Measurements from ENCODE around the gene C6orf52. TPM values are rescaled to one million over a fixed set of nuclear protein-coding genes. Genes with fewer than 3 reads are reported as not detected.
"Not testable (repeated sequence)": the region's sequence is repeated elsewhere in the genome, so short reads cannot be mapped to it uniquely, and the experiment has no call there.

Gene C6orf52
- total RNA-seq, 2 experiments from 2014 or later = 1.1 to 1.9 TPM

DNA sequence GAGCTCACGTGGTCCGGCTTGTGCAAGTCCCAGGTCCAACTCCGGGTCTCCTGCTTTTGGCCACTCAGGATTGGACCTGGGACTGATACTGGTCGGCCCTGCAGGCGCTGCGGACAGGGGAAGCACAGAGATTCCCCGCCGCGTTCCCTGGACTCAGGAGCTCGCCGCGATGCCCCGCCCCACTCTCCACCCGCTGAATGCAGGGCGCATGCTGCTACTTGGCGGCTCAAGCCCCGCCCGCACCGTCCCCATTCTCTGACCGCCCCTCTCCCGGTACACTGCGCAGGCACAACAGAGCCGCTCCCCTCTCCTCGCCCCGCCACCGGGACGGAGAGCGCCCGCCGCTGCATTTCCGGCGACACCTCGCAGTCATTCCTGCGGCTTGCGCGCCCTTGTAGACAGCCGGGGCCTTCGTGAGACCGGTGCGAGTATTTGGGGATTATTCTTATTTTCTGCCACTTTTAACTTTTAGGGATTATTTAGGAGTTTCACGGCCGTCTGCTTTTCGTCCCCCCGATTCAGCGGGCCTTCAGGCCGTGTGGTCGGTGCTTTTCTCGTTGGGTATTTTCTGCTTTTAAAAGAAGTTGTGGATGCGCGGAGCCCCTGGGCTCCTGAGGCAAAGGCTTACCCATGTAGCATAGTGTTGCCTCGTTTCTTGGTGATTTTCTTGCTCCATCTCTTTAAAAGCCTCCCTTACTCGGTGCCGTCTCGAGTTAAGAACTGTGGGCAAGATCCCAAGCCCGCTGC, 28.6 kb upstream of the C6orf52 start, which contains the start of gene TMEM14C:
TSS of gene TMEM14C (plus strand) at position 251 of the 747 bp plus-strand sequence. CDS start 1,544 bp downstream, outside the sequence.
- H3K4me3 Mint-ChIP-seq = peak within 1 kb of the TSS; percentile 95
- DNase-seq = peak; percentile 86
- H3K9me3 Mint-ChIP-seq = peaks cover 13% of the 10 kb centered on the region
- peaks cover 67% of the 10 kb centered on the region for H3K4me1 Mint-ChIP-seq
- ChIA-PET CTCF (interaction anchor here (0.8 to 3.2 kb wide), 5 partner anchors 10 to 370 kb away, joined by 3 to 13 read pairs (median 5); partner anchors contain the start of genes C6orf52, PAK1IP1 and SMIM13), POLR2A (no interaction called here)
- peak within 1 kb of the TSS; percentile 97 for H3K27ac Mint-ChIP-seq
- no peaks in the 10 kb centered on the region for H3K27me3 Mint-ChIP-seq
- peaks cover 40% of the 10 kb centered on the region for H3K36me3 Mint-ChIP-seq (ENCODE audit: low read depth)

- POLR2A ChIA-PET = interaction anchor here (0.7 to 1.2 kb wide), 2 partner anchors 28 to 295 kb away, joined by 3 to 4 read pairs; partner anchors contain the start of gene PAK1IP1
- peak overlapping the region; percentile 95 for H3K4me3 Mint-ChIP-seq
- no peak for DNase-seq
- no peaks in the 10 kb centered on the region for H3K27me3 Mint-ChIP-seq
- CTCF ChIA-PET = interaction anchor here (0.8 to 3.2 kb wide), 6 partner anchors 11 to 371 kb away, joined by 3 to 13 read pairs (median 6); partner anchors contain the start of genes C6orf52, PAK1IP1, SMIM13 and TMEM14B
- H3K4me1 Mint-ChIP-seq = peaks cover 64% of the 10 kb centered on the region
- H3K9me3 Mint-ChIP-seq = peaks cover 16% of the 10 kb centered on the region
- H3K36me3 Mint-ChIP-seq (ENCODE audit: low read depth) = peaks cover 41% of the 10 kb centered on the region
- H3K27ac Mint-ChIP-seq = peak overlapping the region; percentile 97
Measured at GRCh38 chr6:10722570-10722819, 28.1 kb upstream of the C6orf52 start.

DNA sequence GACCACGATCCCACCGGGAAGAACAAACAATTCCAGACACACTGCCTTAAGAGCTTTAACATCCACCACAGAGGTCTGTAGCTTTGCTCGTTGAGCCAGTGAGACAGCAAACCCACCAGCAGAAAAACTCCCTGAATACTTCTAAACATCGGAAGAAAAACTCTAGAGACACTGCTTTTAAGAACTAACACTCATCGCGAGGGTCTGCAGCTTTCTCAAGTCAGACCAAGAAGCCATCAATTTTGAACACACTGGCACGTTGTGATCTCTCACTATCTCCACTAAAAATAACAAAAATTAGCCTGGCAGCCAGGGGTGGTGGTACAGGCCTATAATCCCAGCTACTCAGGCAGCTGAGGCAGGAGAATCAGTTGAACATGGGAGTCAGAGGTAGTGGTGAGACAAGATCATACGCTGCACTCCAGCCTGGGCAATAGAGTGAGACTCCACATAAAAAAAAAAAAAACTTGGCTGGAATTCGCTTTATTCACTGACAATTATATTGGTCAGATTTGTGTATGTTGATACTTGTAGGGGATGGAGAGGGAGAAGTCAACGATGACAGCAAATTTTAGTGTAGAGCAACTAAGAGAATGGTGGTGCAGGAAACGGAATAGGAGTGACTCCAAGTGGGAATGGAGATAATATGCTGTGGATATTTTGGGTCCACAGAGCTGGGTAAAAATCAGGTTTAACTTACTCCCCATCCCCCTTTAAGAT, 27.6 kb upstream of the C6orf52 start:
- H3K4me3 Mint-ChIP-seq = peak overlapping the region; percentile 95
- POLR2A ChIA-PET = interaction anchor here (0.7 to 1.2 kb wide), 2 partner anchors 27 to 294 kb away, joined by 3 to 4 read pairs; partner anchors contain the start of gene PAK1IP1
- CTCF ChIA-PET = interaction anchor here (0.8 to 3.2 kb wide), 7 partner anchors 11 to 371 kb away, joined by 3 to 13 read pairs (median 5); partner anchors contain the start of genes C6orf52, PAK1IP1, SMIM13 and TMEM14B
- peaks cover 17% of the 10 kb centered on the region for H3K9me3 Mint-ChIP-seq
- peaks cover 66% of the 10 kb centered on the region for H3K4me1 Mint-ChIP-seq
- H3K27me3 Mint-ChIP-seq = no peaks in the 10 kb centered on the region
- DNase-seq = no peak
- peak overlapping the region; percentile 97 for H3K27ac Mint-ChIP-seq
- H3K36me3 Mint-ChIP-seq (ENCODE audit: low read depth) = peaks cover 40% of the 10 kb centered on the region

- H3K4me1 Mint-ChIP-seq = peaks cover 68% of the 10 kb centered on the region
- peaks cover 39% of the 10 kb centered on the region for H3K36me3 Mint-ChIP-seq (ENCODE audit: low read depth)
- peaks cover 21% of the 10 kb centered on the region for H3K9me3 Mint-ChIP-seq
- ChIA-PET POLR2A (interaction anchor here (0.7 to 1.2 kb wide), 3 partner anchors 26 to 191 kb away, joined by 3 to 7 read pairs (median 5); partner anchors contain the start of genes C6orf52 and PAK1IP1), CTCF (interaction anchor here (0.9 to 2.3 kb wide), 4 partner anchors 22 to 372 kb away, joined by 3 to 10 read pairs (median 3); partner anchors contain the start of genes SMIM13 and TMEM14B)
- H3K4me3 Mint-ChIP-seq = peak overlapping the region; percentile 95
- not testable (repeated sequence) for H3K27me3 Mint-ChIP-seq
- peak; percentile 24 for DNase-seq
- peak overlapping the region; percentile 97 for H3K27ac Mint-ChIP-seq
Measured at GRCh38 chr6:10720960-10721849, 26.8 kb upstream of the C6orf52 start.

GRCh38 chr6:10720265-10720959, 26.0 kb upstream of the C6orf52 start:
- peak overlapping the region; percentile 97 for H3K27ac Mint-ChIP-seq
- POLR2A ChIA-PET = interaction anchor here (0.7 to 0.9 kb wide), 2 partner anchors 26 to 190 kb away, joined by 5 to 7 read pairs; partner anchors contain the start of genes C6orf52 and PAK1IP1
- peaks cover 21% of the 10 kb centered on the region for H3K9me3 Mint-ChIP-seq
- H3K27me3 Mint-ChIP-seq = no peaks in the 10 kb centered on the region
- peaks cover 33% of the 10 kb centered on the region for H3K36me3 Mint-ChIP-seq (ENCODE audit: low read depth)
- peak overlapping the region; percentile 95 for H3K4me3 Mint-ChIP-seq
- DNase-seq = peak; percentile 63
- CTCF ChIA-PET = interaction anchor here (0.9 to 2.4 kb wide), 3 partner anchors 21 to 27 kb away, joined by 3 to 16 read pairs (median 10); partner anchors contain the start of genes C6orf52, PAK1IP1 and TMEM14B
- H3K4me1 Mint-ChIP-seq = peaks cover 63% of the 10 kb centered on the region

DNA sequence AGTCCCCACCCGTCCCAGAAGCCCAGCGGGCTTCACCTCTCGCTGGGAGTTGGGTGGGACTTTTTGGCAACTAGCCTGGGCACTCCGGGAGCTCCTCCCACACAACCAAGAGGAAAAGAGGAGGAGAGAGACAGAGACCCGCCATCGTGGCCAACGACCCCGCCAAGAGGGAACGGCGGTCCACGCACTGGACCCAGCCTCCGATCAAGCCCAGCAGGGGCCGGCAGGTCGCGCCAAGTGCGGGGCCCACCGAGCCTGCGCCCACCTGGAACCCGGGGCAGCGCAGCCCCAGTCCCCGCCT, 25.5 kb upstream of the C6orf52 start:
- ChIA-PET POLR2A (no interaction called here), CTCF (interaction anchor here (1.2 to 2.4 kb wide), 2 partner anchors 17 to 25 kb away, joined by 8 to 16 read pairs; partner anchors contain the start of genes C6orf52 and PAK1IP1)
- Mint-ChIP-seq H3K27me3 (no peaks in the 10 kb centered on the region), H3K9me3 (peaks cover 21% of the 10 kb centered on the region), H3K36me3 (ENCODE audit: low read depth) (peaks cover 30% of the 10 kb centered on the region), H3K4me1 (peaks cover 59% of the 10 kb centered on the region), H3K27ac (peak overlapping the region; percentile 97), H3K4me3 (peak overlapping the region; percentile 95)
- no peak for DNase-seq

DNA sequence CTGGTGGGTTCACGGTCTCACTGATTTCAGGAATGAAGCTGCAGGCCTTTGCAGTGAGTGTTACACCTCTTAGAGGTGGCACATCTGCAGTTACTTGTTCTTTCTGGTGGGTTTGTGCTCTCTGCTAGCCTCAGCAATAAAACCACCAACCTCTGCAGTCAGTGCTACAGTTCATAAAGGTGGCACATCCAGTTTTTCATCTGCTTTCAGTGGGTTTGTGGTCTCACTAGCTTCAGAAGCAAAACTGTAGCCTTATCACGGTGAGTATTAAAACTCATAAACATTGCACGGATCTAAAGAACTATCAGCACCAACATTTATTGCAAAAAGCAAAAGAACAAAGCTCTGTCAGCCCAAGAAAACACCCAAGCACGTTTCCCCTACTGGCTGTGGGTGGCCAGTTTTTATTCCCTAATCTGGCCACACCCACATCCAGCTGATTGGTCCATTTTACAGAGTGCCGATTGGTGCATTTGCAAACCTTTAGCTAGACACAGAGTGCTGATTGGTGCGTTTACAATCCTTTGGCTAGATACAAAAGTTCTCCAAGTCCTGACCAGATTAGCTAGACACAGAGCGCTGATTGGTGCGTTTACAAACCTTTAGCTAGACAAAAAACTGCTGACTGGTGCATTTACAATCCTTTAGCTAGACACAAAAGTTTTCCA, 25.0 kb upstream of the C6orf52 start:
- peak overlapping the region; percentile 97 for H3K27ac Mint-ChIP-seq
- H3K9me3 Mint-ChIP-seq = peaks cover 21% of the 10 kb centered on the region
- peak overlapping the region; percentile 95 for H3K4me3 Mint-ChIP-seq
- DNase-seq = peak; percentile 75
- peaks cover 30% of the 10 kb centered on the region for H3K36me3 Mint-ChIP-seq (ENCODE audit: low read depth)
- ChIA-PET CTCF (interaction anchor here (0.8 to 2.4 kb wide), 4 partner anchors 17 to 29 kb away, joined by 3 to 16 read pairs (median 6); partner anchors contain the start of genes C6orf52 and PAK1IP1), POLR2A (no interaction called here)
- H3K27me3 Mint-ChIP-seq = no peaks in the 10 kb centered on the region
- H3K4me1 Mint-ChIP-seq = peaks cover 59% of the 10 kb centered on the region

- no peak overlapping the region for H3K4me3 Mint-ChIP-seq
- H3K9me3 Mint-ChIP-seq = peaks cover 13% of the 10 kb centered on the region
- H3K27ac Mint-ChIP-seq = peak overlapping the region; percentile 28
- CTCF ChIA-PET = no interaction called here
- no peaks in the 10 kb centered on the region for H3K27me3 Mint-ChIP-seq
- POLR2A ChIA-PET = no interaction called here
- H3K36me3 Mint-ChIP-seq (ENCODE audit: low read depth) = peaks cover 29% of the 10 kb centered on the region
- peaks cover 24% of the 10 kb centered on the region for H3K4me1 Mint-ChIP-seq
- DNase-seq = no peak
Measured at GRCh38 chr6:10713962-10714361, 19.5 kb upstream of the C6orf52 start.

DNA sequence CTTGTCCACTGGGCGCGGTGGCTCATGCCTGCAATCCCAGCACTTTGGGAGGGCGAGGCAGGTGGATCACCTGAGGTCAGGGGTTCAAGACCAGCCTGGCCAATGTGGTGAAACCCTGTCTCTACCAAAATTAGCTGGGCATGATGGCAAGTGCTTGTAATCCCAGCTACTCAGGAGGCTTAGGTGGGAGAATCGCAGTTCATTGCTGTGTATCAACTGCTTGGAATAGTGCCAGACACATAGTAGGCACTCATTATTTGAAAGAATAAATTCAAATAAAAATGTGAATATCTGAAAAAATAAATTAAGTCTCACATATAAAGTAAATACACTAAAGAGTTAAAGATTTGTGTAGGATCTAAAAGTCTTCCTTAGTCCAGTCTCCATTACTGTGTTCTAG, 2.2 kb upstream of the C6orf52 start:
- H3K27me3 Mint-ChIP-seq = no peaks in the 10 kb centered on the region
- H3K36me3 Mint-ChIP-seq (ENCODE audit: low read depth) = peaks cover 44% of the 10 kb centered on the region
- H3K4me1 Mint-ChIP-seq = peaks cover 46% of the 10 kb centered on the region
- no peak for DNase-seq
- ChIA-PET CTCF (no interaction called here), POLR2A (no interaction called here)
- peak overlapping the region; percentile 91 for H3K4me3 Mint-ChIP-seq
- H3K9me3 Mint-ChIP-seq = no peaks in the 10 kb centered on the region
- H3K27ac Mint-ChIP-seq = peak overlapping the region; percentile 62

DNA sequence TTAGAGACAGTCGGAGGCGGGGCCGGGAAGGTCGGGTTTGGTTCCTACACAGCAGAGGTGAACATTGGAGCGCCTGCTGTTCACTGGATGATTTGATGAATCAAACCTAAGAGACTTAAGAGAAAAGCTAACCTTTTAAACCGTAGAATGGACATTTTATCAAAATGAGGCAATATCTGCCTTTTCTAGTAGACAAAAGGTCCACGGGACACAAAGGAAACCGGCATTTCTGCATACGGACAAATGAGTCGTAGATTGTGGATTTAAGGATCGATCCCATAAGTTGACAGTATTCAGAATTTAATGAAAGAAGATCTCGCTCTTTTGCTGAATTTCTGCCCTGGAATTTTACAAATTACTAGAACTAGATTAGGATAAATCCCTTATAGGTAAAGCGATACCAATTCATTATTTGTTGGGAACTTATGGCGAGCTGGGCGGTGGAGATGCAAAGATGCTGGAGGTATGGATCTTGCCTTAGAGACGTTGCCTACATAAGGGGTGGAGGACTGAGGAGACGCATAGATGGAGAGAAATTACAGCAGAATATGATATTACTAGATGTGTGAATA, 756 bp upstream of the C6orf52 start:
- no peaks in the 10 kb centered on the region for H3K27me3 Mint-ChIP-seq
- no peak for DNase-seq
- H3K36me3 Mint-ChIP-seq (ENCODE audit: low read depth) = peaks cover 33% of the 10 kb centered on the region
- peak overlapping the region; percentile 91 for H3K4me3 Mint-ChIP-seq
- no peaks in the 10 kb centered on the region for H3K9me3 Mint-ChIP-seq
- peaks cover 44% of the 10 kb centered on the region for H3K4me1 Mint-ChIP-seq
- H3K27ac Mint-ChIP-seq = peak overlapping the region; percentile 100
- CTCF ChIA-PET = interaction anchor here (0.5 to 2.0 kb wide), 10 partner anchors 11 to 204 kb away, joined by 3 to 16 read pairs (median 4); partner anchors contain the start of gene TMEM14C
- POLR2A ChIA-PET = interaction anchor here (0.8 to 1.0 kb wide), 3 partner anchors 25 to 53 kb away, joined by 3 to 5 read pairs (median 4); partner anchors contain the start of gene TMEM14B
